GM19372 (cell line): ENCODE data around the gene GTF3C4.

ENCODE experiments used
- ATAC-seq: cut with Tn5 transposase; IDR thresholded peaks from one replicate; pipeline ENCODE4 v1.9.1; 2021; ENCODE audit warnings: mild to moderate bottlenecking, low read depth, moderate library complexity; ENCODE audit not compliant: unreplicated experiment

The GTF3C4 gene

GRCh38 chr9:132647806-132648205, 22.5 kb upstream of the GTF3C4 start:
- ATAC-seq: no peak

GRCh38 chr9:132648283-132648682, 22.0 kb upstream of the GTF3C4 start:
- no peak for ATAC-seq

GRCh38 chr9:132648685-132649084, 21.6 kb upstream of the GTF3C4 start:
- ATAC-seq: no peak

- ATAC-seq: no peak
These were observed 19.0 kb upstream of the GTF3C4 start for GRCh38 chr9:132651259-132651658.

GRCh38 chr9:132656299-132656698, 14.0 kb upstream of the GTF3C4 start:
- no peak for ATAC-seq

- ATAC-seq: no peak
These were observed 7.9 kb upstream of the GTF3C4 start for GRCh38 chr9:132662152-132662945.

GRCh38 chr9:132663117-132663516, 7.1 kb upstream of the GTF3C4 start:
- no peak for ATAC-seq

- no peak for ATAC-seq
These were observed 6.4 kb upstream of the GTF3C4 start for GRCh38 chr9:132663851-132664250.

- no peak for ATAC-seq
These were observed 956 bp upstream of the GTF3C4 start for GRCh38 chr9:132669319-132669697.

GRCh38 chr9:132669698-132670456, 387 bp upstream of the GTF3C4 start, which contains the start of gene DDX31:
Gene DDX31, minus strand, starts transcription at chr9:132669983. Its CDS starts 49 bp downstream, at chr9:132669934.
- ATAC-seq: peak; percentile 63

- ATAC-seq: no peak
These were observed 1.6 kb downstream of the GTF3C4 start for GRCh38 chr9:132671620-132672412.

- no peak for ATAC-seq
These were observed 2.1 kb downstream of the GTF3C4 start for GRCh38 chr9:132672413-132672690.

- no peak for ATAC-seq
These were observed 3.1 kb downstream of the GTF3C4 start for GRCh38 chr9:132673355-132673754.

GRCh38 chr9:132674485-132674884, 4.2 kb downstream of the GTF3C4 start:
- ATAC-seq: no peak

- ATAC-seq: no peak
These were observed 7.7 kb downstream of the GTF3C4 start for GRCh38 chr9:132677976-132678375.

GRCh38 chr9:132679946-132680625, 9.8 kb downstream of the GTF3C4 start:
- no peak for ATAC-seq

- no peak for ATAC-seq
These were observed 11.3 kb downstream of the GTF3C4 start for GRCh38 chr9:132681561-132681960.

- ATAC-seq: no peak
These were observed 13.6 kb downstream of the GTF3C4 start for GRCh38 chr9:132683873-132684272.

GRCh38 chr9:132690696-132691095, 20.4 kb downstream of the GTF3C4 start:
- ATAC-seq: no peak

- no peak for ATAC-seq
These were observed 23.9 kb downstream of the GTF3C4 start for GRCh38 chr9:132694144-132694543.

- ATAC-seq: no peak
These were observed 27.0 kb downstream of the GTF3C4 start for GRCh38 chr9:132697230-132697629.
